OCI-LY7 (cell line): ENCODE data around the gene ZNF609.
"Not testable (repeated sequence)": the region's sequence is repeated elsewhere in the genome, so short reads cannot be mapped to it uniquely, and the experiment has no call there.

ENCODE experiments used
- CTCF ChIP-seq: fragments of 200-600 bp; sonication (generic); conservative IDR thresholded peaks from 2 replicates; pipeline ENCODE4 v1.5.1; 2014; ENCODE audit warnings: mild to moderate bottlenecking, antibody characterized with exemption, low read length, moderate library complexity, mixed read lengths
- EZH2phosphoT487 ChIP-seq: fragments of 200-600 bp; sonication (generic); IDR thresholded peaks from 2 replicates; pipeline ENCODE4 v1.6.1; 2018; ENCODE audit warnings: low read depth, borderline replicate concordance, mild to moderate bottlenecking, mixed run types, antibody characterized with exemption, low read length, moderate library complexity, mixed read lengths

DNA sequence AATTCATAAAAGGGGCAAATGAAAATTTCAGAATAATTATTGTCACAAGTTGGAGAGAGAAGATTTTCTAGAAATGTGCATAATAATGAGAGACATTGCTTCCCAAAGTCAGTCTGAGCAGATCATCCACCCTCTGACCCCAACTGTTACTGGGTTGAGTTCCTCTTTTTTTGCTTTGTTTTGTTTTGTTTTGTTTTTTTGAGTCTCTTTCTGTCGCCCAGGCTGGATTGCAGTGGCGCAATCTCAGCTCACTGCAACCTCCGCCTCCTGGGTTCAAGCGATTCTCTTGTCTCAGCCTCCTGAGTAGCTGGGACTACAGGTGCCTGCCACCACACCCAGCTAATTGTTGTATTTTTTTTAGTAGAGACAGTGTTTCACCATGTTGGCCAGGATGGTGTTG, 179.4 kb downstream of the ZNF609 start:
- TF ChIP-seq CTCF, EZH2phosphoT487: not testable (repeated sequence)
